SH-SY5Y (cell line): ENCODE data around the gene APLF.

ENCODE experiments used
- GATA2 ChIP-seq: IDR thresholded peaks from 2 replicates; pipeline ENCODE4 v1.6.1; 2011; ENCODE audit warnings: mild to moderate bottlenecking, low read depth, low read length
- GATA3 ChIP-seq: IDR thresholded peaks from 2 replicates; pipeline ENCODE4 v1.6.1; 2011; ENCODE audit warnings: low read depth, mild to moderate bottlenecking, low read length, moderate library complexity

DNA sequence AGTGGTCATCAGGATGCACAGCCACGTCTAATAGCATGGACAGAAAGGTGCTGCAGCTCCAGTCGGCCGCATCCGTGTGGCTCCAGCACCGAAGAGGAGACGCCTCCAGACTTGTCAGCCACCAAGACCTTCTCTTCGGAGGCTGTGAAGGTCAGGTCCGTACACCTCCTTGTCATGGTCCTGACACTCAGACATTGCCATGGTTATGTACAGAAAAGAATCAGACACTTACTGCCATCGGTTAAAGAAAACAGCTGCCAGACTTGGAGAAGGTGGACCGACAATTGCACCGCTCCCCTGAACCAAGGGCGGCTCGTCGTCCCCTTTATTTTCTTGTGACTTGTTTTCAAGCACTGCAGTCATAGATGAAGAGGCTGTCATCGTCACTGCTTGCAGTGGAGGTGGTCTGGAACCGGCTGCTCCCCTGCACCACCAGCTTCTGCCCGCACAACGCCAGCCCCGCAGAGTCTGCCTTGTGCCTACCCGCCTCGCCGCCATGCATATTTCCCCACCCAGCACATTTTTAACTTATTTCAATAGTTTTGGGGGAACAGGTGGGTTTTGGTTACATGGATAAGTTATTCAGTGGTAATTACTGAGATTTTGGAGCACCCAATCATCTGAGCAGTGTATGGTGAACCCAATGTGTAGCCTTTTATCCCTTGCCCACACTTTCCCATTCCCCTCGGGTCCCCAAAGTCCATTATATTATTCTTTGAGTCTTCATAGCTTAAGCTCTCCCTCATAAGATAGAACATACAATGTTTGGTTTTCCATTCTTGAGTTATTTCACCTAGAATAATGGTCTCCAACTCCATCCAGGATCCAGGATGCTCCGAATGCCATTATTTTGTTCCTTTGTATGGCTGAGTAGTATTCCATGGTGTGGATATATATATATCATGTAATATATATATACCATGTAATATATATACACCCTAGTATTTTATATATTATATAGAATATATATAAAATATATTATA lies 18.4 kb upstream of the APLF start:
- no peak for TF ChIP-seq GATA3
- no peak for TF ChIP-seq GATA2
